ENCODE results near the gene NUDT14.

Gene NUDT14

DNA sequence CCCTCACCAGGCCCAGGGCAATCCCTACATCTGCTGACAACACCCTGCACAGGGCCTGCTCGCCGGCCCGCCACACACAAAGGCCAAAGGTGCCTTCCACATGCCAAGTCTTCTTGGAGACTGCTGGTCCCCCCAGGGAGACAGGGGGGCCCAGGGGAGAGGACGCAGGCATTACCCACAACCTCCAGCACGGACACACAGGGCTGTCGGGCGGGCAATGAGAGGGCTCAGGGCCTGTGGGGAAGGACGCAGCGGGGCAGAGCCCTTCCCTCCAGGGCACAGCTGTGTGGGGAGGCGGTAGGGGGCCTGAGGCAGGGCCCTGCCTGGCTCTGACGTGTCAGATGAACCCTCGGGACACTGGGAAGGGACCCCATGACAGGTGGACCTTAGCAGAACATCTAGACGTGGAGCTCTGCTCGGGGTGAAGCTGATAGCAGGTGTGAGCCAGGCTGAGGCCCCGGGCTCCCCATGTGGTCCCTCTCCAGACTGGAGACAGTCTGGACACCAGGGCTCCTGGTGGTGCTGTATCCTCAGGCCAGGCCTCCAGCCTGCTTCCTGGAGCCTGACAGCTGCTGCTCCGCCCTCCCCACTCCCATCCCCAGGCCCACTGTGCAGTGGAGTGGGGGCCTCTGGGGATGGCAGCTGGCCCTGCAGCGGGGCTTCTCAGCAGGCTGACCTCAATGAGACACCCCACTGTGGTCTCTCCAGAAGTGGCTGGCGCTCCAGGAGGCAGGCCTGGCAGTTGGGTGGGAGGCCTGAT lies 31.6 kb upstream of the NUDT14 start:
- in situ Hi-C loops (cut with HindIII; ENCODE audit: low sequenced_read_pairs), result no loop called here

DNA sequence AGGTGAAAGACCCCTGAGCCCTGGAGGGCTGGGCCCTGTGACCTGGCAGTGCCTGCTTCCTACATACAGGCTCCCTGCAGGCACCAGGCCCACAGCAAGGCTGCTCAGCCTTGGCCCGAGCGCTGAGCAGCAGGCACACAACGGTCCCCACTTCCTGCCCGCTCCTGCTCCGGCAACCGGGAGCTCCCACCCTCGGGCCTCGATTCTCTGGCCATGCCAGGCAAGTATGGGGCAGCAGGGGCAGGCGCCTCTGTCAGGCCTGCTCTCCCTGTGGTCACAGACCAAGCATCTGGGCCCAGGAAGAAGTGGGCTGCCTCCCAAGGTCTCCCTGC lies 30.6 kb upstream of the NUDT14 start:
- in situ Hi-C loops (cut with HindIII; ENCODE audit: low sequenced_read_pairs), result no loop called here

DNA sequence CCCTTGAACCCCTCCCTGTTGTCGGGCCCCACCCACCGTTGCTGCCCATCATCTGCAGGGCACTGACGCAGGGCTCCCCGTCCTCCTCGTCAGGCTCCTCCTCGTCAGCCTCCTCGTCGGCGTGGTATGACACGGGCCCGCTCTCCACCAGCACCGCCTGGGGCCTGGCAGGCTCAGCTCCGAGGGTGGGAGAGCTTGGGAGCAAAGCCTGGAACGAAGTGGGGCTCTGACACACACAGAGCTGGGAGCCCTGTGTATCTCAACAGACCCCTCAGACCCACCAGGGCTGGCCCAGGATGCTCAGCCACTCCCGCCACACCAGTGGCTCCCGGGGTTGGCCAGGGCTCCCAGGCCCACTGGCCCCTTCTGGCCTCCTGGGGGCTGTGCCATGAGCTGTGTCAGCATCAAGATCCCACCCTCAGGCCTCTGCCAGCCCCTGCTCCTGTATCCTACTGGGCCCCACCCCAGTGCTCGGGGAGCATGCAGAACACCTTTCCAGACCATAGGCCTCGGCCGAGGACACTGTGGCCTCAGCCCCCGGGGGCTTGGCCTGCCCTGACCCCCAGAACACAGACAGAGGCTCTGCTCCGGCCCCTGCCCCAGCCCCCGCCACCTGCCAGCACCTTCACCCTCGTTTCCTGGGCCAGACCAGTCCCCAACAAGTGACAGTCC lies 30.1 kb upstream of the NUDT14 start:
- in situ Hi-C loops (cut with HindIII; ENCODE audit: low sequenced_read_pairs), result no loop called here

DNA sequence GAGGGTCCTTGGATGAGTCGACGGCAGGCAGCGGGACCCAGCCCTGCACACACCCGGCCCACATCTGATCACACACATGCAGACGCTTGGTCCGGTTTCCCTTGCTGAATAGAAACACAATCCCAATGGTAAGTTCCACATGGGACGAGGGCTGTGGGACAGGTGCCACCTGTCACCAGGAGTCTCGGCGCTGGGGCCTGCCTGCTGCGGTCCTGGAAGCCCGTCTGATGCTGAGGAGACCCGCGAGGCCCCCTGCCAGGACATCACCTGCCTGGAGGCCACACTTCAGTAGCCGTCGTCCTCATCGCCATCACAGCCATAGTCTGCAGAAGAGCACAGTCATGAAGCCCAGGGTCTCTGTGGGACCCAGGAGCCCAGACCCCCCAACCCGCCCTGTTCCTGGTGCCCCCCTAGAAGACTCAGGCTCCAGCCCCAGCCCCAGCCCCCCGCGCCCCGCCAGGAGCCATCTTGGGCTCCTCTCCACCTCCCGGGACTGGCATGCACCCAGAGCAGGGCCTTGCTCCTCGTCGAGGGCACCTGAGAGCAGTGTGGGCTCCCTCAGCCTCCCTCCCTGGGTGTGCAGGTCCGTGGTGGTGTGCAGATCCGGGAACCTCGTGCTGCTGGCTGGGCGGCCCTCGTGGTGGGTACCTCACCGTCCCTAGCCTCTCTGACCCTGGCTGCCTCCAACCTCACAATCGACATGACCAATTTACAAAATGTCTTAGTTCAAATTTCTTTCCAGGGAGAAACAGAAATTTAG lies 29.3 kb upstream of the NUDT14 start:
- in situ Hi-C loops (cut with HindIII; ENCODE audit: low sequenced_read_pairs), result no loop called here

DNA sequence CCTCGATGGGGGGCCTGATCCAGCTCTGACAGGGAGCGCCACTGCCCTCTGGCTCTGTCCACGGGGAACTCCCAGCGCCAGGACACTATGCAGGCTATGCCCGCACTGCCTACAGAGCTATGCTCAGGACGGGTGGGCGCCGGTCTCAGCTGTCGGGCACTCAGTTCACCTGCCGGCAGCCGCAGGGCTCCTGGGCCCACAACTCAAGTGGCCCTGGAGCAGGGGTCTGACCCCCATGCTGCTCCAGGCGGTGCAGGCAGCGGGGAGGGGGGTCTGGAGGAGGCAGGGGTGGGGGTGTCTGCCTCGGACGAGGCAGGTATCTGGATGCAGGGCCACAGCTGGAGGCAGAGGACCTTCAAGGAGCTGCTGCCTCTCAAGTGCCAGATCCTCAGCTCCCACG lies 28.5 kb upstream of the NUDT14 start:
- in situ Hi-C loops (cut with HindIII; ENCODE audit: low sequenced_read_pairs), result no loop called here

DNA sequence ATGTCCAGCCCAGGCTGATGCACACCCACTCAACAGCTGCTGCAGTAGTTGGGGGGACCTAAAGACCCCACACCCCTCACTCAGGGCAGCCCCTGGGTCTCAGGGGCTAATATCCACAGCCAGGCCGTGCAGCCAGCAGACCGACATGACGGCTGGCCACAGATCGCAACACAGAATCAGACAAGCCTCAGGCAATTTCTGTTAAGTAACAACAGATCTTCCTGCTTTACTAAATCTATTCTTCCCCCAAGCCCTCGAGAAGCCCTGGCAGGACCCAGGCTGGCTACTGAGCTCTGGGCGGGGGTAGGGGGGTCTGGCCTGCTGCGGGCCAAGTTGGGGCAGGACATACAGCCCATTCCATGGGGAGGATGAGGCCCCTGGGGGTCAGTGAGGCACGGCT lies 28.0 kb upstream of the NUDT14 start:
- in situ Hi-C loops (cut with HindIII; ENCODE audit: low sequenced_read_pairs), result no loop called here

DNA sequence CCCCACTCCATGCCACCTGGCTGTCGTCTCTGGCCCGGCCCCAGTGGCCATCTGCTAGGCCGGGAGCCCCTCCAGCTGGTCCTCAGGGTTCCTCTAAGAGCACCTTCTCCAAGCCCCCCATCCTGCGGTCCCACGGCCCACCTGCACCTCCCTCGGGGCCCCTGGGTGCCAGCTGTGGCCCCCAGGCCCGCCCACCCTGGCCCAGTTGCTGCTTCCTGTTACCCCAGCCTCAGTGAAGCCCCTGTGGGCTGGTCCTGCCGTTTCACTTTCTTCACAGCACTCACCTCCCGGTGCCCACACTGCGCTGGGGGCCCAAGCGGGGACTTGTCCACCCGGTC lies 27.6 kb upstream of the NUDT14 start:
- in situ Hi-C loops (cut with HindIII; ENCODE audit: low sequenced_read_pairs), result no loop called here

DNA sequence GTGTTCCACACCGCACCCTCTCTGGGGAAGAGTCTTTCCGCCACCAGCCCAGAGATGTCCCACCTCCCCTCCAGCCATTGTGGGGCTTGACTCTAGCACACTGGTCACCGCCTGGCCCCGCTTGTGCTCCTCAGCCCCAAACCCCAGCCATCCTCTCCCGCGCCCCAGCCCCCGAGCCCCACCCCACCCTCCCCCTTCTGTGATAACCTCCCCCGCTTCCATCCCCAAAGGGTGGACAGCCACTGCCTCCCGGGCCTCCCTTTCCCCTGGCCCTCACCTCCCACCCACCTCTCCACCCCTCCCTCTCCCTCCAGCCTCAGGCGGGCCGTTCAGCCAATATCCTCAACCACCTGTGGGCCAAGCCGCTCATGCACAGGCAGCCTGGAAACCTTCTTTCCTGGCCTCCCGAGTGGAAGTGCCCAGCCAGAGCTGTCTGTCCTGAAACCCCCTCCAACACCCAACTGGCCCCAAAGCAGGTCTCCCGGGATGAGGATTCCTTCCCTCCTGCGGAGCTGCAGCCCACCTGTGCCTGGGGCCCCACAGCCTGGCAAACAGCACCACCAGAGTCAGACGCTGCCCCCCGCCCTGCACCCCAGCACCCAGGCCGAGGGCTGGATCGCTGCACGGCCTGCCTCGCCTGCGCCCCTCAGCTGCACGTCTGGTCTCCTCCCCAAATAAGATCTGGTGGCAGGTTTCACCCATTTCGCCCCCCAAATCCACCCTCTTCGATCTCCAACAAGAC lies 27.1 kb upstream of the NUDT14 start:
- in situ Hi-C loops (cut with HindIII; ENCODE audit: low sequenced_read_pairs), result no loop called here

DNA sequence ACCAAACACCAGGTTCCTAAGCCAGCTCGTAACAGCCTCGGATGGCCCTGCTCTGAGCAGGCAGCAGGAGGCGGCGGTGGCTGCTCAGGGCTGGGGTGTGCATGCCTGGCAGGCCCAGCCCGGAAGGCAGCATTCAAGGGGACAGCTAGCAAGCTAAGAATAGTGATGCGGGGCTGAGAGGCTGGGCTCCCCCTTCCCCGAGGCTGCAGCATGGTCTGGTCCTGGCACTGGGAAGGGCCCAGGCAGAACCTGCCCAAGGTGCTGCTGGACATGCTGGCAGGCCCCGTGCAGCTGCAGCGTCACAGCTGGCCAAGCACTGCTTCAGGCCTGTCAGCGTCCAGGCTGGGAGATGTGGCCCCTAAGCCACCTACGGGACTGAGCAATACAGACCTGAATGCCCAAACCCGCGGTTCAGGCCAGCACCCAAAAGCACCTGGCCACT lies 26.4 kb upstream of the NUDT14 start:
- in situ Hi-C loops (cut with HindIII; ENCODE audit: low sequenced_read_pairs), result no loop called here

DNA sequence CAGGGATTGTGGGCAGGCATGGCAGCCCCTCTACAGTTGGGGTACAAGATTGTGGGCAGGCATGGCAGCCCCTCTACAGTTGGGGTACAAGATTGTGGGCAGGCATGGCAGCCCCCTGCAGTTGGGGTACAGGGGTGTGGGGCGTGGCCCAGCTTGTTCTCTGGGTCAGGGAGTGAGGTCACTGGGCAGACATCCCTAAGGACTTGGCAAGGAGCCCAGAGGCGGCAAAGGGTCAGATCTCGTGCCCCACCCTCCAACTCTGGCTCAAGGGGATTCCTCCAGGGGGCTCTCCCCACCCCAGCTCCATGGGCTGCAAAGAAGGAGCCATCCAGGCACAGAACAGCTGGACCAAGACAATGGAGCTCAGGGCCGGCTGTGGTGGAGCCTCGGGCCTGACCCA lies 25.8 kb upstream of the NUDT14 start:
- in situ Hi-C loops (cut with HindIII; ENCODE audit: low sequenced_read_pairs), result no loop called here

DNA sequence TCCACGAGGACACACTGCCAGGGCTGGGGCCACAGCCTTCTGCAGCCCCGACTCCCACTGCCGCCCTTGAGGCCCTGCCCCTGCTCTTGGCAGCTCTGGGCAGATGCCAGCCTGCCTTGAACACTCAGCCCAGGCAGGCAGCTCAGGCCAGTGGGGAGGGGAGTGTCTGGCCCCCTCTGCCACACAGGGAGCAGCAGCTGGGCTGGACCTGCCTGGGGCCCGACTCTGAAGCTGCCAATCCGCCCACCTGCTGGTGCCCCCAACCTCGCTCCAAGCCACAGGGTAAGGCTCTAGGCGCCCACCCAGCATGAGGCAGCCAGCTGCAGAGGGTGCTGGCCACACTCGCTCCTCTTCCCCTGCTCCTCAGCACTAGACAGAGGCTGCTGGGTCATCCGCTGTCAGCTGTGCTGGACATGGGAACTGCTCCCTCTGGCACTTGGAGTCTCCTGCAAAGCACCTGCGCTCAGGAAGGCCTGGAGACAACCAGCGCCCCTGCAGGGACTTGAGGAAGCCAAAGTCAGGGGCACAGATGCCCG lies 24.6 kb upstream of the NUDT14 start:
- in situ Hi-C loops (cut with HindIII; ENCODE audit: low sequenced_read_pairs), result no loop called here

DNA sequence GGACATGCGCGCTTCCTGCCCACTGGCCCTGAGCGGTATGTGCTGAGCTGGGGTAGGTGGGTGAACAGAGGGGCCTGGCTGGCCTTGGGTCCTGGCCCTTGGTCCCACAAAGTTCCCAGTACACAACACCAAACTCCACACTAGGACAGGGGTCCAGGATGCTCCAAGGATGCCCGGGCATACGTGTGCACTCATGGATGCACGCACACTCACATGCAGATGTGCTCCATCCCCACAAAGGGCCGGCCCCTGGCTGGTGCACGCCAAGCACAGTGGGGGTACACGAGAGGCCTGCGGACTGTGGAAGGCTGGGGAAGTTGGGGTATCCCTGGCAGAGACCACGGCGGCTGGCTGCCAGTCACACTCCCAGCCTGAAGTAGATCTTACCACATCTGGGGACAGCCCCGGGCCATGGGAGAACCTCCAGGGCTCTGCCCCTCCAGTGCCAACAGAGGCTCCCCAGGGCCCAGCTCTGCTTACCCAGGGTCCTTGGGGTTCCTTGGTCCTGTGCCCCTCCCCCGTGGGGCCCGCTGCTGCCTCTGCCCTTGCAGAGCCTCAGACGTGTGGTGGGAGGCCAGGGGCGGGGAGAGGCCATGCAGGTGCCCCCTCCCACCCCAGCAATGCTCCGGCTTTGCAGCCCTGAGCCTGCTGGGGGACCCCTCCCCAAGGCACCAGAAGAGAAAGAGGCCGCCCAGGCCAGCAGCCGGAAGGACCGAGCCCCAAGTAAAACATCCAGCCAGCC lies 24.0 kb upstream of the NUDT14 start:
- in situ Hi-C loops (cut with HindIII; ENCODE audit: low sequenced_read_pairs), result no loop called here

DNA sequence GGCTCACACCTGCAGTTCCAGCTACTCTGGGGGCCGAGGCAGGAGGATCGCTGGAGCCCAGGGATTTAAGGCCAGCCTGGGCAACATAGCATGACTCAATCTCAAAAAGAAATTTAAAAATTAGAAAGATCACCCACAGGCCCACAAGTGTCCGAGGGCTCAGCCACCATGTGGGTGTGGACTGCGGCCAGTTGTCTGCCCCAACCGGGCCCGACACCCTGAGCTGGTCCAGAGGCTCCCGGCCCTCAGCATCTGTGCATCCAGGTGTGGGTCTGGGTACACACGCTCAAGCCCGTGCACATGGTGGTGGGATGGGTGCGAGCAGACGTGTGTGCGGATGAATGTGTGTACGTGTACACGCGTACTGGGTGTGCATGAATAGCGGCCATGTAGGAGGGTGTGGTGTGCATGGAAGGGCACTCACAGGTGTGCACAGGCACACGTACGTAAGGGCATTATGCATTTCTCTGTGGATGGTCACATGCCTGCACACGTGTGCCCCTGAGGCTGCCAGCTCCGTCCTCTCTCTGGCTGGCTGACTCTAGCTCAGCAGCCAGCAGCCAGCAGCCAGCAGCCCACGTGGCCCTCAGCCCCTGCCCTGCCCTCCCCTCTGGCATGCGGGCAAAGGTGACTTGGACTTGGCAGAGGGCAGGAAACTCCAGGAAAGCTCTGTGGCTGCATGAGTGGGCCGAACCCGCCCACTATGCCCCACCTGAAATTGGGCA lies 23.3 kb upstream of the NUDT14 start:
- in situ Hi-C loops (cut with HindIII; ENCODE audit: low sequenced_read_pairs), result no loop called here

DNA sequence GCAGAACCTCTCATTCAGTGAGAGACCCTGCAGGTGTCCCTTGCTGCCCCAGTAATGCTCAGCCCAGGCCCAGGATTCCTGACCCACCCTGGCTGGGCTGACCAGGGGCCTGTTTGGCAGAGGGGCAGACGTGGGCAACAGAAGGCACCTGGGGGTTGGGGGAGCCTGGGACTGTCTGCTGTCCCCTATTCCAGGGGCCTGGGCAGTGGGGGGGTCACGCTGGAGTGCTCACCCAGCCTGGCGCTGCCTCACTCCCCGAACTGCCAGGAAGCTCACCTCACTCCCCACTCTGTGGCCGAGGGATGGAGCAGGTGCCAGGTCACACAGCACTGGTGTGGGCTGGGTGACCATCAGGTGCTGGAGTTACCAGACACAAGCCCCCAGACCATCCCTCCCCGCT lies 22.6 kb upstream of the NUDT14 start:
- in situ Hi-C loops (cut with HindIII; ENCODE audit: low sequenced_read_pairs), result no loop called here

DNA sequence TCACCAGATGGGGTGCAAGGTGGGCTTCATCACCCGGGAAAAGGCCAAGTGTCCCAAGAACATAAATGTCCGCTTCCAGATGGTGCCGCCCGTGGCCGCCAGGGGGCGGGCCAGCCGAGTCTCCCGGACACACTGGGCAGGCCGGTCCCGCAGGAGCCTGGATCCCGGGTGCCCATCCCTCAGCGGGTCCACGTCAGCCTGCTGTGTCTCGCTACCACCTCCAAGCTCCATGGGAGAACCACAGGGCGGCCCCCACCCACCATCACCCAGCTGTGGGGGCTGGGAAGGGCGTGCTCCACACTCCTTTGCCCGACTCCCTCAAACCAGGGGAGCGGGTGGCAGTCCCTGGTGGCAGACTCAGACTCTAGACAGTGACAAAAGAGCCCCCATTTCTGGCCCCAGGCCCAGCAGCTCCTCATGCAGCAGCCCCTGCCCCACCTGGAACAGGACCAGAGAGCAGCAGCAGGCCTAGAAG lies 22.0 kb upstream of the NUDT14 start:
- in situ Hi-C loops (cut with HindIII; ENCODE audit: low sequenced_read_pairs), result no loop called here

DNA sequence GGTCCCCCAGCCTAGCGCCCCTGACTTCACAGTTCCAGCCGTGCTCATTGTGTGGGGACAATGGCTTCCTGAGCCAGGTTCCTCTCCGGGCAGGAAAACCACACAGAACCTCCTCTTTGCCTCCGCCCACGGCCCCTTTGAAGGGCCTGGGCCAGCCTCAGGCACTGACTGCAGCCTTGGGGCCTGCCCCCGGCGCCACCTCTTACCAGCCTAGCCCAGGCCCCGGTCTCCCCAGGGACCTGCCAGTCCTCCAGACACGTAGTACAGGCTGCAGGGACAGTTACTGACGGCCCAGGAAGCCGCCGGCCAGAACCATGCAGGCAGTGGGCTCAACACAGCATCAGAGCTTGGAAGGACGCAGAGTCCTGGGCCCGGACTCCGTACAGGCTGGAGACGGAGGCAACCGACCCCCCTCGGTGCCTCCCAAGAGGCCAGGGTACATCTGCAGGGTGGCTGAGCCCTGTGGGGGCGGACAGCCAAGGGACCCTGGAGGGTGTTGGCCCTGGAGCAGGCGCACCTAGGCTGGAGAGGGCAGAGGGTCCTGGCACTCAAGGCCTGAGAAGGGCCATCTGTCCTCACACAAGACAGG lies 20.9 kb upstream of the NUDT14 start:
- in situ Hi-C loops (cut with HindIII; ENCODE audit: low sequenced_read_pairs), result no loop called here

DNA sequence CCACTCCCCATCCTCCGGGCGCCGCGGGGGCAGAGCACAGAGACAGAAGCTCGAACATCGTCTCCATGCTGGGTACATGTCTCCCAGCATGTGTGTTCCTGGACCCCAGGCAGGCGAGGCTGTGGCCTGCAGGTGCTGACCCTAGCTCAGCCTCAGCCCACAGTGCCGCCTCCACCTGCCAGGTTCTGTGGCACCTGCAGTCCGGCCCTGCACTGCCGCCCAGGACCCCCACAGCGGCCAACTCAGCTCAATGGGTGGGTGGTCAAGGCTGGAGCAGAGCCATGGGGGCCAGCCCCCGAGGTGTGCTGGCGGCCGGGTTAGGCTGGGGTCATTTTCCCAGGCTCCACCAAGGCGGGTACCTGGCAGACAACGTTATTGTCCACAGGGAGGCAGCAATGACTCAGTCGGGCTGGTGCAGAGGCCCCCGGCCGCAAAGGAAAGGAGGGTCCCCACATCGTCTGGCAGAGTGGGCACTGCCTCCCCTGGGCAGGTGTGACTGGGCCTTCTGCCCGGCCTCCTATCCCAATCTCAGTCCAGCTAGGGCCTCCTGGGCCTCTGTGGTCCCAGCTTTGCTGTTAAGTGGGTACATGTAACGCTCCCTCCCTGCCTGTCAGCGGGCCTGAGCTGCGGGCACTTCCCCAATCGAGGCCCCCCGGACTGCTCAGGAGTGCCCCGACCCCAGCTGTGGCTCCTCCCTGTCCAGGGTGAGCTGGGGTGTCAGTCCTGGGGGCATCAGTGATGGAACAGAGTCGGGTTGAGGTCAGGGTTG lies 20.2 kb upstream of the NUDT14 start:
- in situ Hi-C loops (cut with HindIII; ENCODE audit: low sequenced_read_pairs), result no loop called here

DNA sequence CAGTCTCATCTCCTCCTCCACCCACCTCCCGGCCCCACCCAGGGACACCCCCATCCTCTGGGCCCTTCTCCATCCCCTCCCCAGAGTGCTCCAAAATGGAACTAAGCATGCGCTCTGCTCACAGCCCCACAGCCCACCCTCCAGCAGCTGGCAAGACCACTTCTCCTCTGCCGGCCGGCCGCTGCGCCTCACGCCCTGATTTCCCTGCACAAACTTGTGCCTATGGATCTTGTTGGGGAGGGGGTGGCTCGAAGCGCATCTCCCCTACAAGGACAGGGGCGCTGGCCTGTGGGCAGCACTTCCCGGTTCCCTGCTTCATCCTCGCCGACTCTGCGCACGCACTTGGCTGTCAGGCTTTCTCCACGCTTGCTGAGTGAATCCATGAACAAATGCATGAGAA lies 19.5 kb upstream of the NUDT14 start:
- in situ Hi-C loops (cut with HindIII; ENCODE audit: low sequenced_read_pairs), result no loop called here

DNA sequence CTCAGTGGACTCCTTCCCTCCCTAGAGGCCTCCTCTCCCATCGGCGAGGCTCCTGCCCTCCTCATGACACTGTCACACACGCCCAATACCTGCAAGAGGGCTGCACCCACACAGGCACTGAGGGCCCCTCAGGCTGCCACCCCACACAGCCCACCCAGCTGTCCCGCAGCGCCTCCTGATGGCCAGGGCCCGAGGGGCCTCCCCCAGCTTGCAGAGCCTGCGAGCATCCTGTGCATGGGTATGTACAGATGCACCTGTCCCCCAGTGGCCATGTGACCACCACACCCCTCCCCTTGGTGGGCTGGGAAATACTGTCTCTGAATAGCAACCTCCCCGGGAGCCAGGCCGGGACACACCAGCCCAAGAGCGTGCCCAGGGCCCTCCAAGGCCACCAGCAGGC lies 19.0 kb upstream of the NUDT14 start:
- in situ Hi-C loops (cut with HindIII; ENCODE audit: low sequenced_read_pairs), result no loop called here

Data from endothelial cell of hepatic sinusoid (primary cell).